Kidney (tissue), 14 donors: Measurements from ENCODE around the gene CCL19. TPM values are rescaled to one million over a fixed set of nuclear protein-coding genes. Genes with fewer than 3 reads are reported as not detected.
A peak's percentile ranks its signal among the peaks of the same experiment; 100 is the strongest.

Experiments used
- DNase-seq, 5 donors: peaks; one replicate each; pipeline ENCODE4 v3.0.0-alpha.2; 2013 to 2020
- FAIRE-seq: peaks from 2 replicates; lab custom pipeline; 2012; peaks lifted over from hg19 to GRCh38; lab: Jason Lieb, UNC
- H3K27ac ChIP-seq, 2 donors: one replicate each; pipeline ENCODE4 v1.7.0; 2013; ENCODE audit warnings: low read depth in 2 of 2, low read length in 2 of 2, inconsistent platforms in 1 of 2
- H3K27me3 ChIP-seq: one replicate; pipeline ENCODE4 v1.7.1; 2013; ENCODE audit warnings: low read length, inconsistent platforms; ENCODE audit not compliant: control insufficient read depth, insufficient read depth
- H3K36me3 ChIP-seq, 3 donors: one replicate each; pipeline versions ENCODE4 v1.7.0 to v1.7.1; 2013; ENCODE audit warnings: low read length in 3 of 3, control low read depth in 1 of 3, inconsistent platforms in 1 of 3; ENCODE audit not compliant: insufficient read depth in 3 of 3, control insufficient read depth in 2 of 3
- H3K4me1 ChIP-seq, 3 donors: one replicate each; pipeline versions ENCODE4 v1.7.0 to v1.7.1; 2013; ENCODE audit warnings: low read length in 3 of 3, inconsistent platforms in 1 of 3, low read depth in 1 of 3; ENCODE audit not compliant: control insufficient read depth in 2 of 3, insufficient read depth in 2 of 3
- H3K4me3 ChIP-seq, 3 donors: one replicate each; pipeline versions ENCODE4 v1.7.0 to v1.8.1; 2013; ENCODE audit warnings: low read length in 3 of 3, control low read depth in 1 of 3, inconsistent platforms in 1 of 3
- H3K9ac ChIP-seq, 3 donors: one replicate each; pipeline versions ENCODE4 v1.7.0 to v1.7.1; 2013; ENCODE audit warnings: low read length in 3 of 3, control low read depth in 1 of 3, inconsistent platforms in 1 of 3
- H3K9me3 ChIP-seq, 3 donors: one replicate each; pipeline versions ENCODE4 v1.7.0 to v1.7.1; 2013; ENCODE audit warnings: low read length in 3 of 3, control low read depth in 1 of 3, inconsistent platforms in 1 of 3; ENCODE audit not compliant: control insufficient read depth in 2 of 3, insufficient read depth in 1 of 3
- CTCF ChIP-seq: IDR thresholded peaks from 3 replicates; pipeline ENCODE4 v1.5.1; 2012; ENCODE audit warnings: mild to moderate bottlenecking, moderate library complexity, borderline replicate concordance; ENCODE audit not compliant: insufficient read depth; ENCODE audit errors: extremely low read depth
- intact Hi-C: fragments of 100-400 bp; cut with DNase I; formaldehyde crosslinking; loops from one replicate; pipeline ENCODE4 v1.11.1; 2022
- polyA plus RNA-seq: library from polyadenylated mRNA; stranded (reverse); fragments of 350-450 nt; fragmentation: Illumina TruSeq; extraction: RNeasy Lipid Tissue Mini Kit (QIAGEN cat#74804); gene quantifications from one replicate; pipeline ENCODE4 v1.2.3, GENCODE V29; 2014; ENCODE audit warnings: low read depth, low replicate concordance; ENCODE audit not compliant: insufficient read depth
- total RNA-seq: library from RNA; stranded (reverse); fragmentation: NEBNext Ultra II Directional; extraction: Animal tissue kit (Norgen Biotek cat#: 25700); gene quantifications from one replicate; pipeline ENCODE4 v1.2.1, GENCODE V29; 2021
- donor health status: control.
- donor health status: control.
- donor health status: control.
- donor health status: control.
- donor health status: control.
- donor health status: DM: yes; HTN: yes; CAD: no.
- donor health status: Normal renal cell carcinoma (clear cell type).

The CCL19 gene
- total and polyA plus RNA-seq, 2 donors from 2014 or later = 11.4 to 60.8 TPM

- H3K27ac ChIP-seq = peak within 1 kb of the TSS; percentile 66 to 88
- intact Hi-C loops = no loop called here
- H3K36me3 ChIP-seq = peaks cover 4 to 18% (median 5%) of the 10 kb centered on the region in 3 donors
- no peaks in the 10 kb centered on the region for H3K9me3 ChIP-seq
- no peak for FAIRE-seq
- TF ChIP-seq CTCF = peak; percentile 7
- H3K27me3 ChIP-seq = no peaks in the 10 kb centered on the region
- H3K9ac ChIP-seq = peak within 1 kb of the TSS; percentile 77 to 96 (median 86)
- H3K4me1 ChIP-seq = peaks cover 10 to 36% (median 25%) of the 10 kb centered on the region in 3 donors
- peak; percentile 96 to 98 (median 97) for DNase-seq
- peak within 1 kb of the TSS; percentile 71 to 87 (median 87) for H3K4me3 ChIP-seq
These were observed 44.6 kb downstream of the CCL19 start, which contains the start of gene GALT for GRCh38 chr9:34646211-34647083. Gene GALT, plus strand, starts transcription at chr9:34646675. Its CDS starts 30 bp downstream, at chr9:34646705.

DNA sequence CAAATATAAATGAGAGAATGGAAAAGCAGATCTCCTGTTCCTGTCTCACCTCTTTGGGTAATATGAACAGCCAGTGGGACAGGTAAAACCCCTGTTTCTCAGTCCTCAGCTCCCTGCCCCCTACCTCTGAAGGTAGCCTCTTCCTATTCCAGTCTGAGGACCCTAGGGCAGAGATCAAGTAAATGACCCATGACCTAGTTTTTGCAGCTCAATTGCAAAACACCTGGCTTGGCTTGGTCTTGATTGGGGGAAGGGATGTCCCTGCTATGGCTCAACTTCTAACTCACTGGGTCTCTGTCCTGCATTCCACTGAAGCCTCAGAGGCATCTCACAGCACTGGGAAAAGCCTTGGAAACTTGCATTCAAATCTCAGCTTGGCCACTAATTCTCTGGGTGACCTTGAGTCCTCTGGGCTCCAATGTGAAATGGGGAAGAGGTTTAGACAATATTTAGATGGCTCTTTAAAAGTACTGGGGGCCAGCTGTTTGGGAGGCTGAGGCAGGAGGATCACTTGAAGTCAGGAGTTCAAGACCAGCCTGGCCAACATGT is 46.2 kb downstream of the CCL19 start:
- H3K9me3 ChIP-seq = no peaks in the 10 kb centered on the region
- H3K9ac ChIP-seq = no peak overlapping the region
- no peak for TF ChIP-seq CTCF
- H3K4me3 ChIP-seq = no peak overlapping the region
- FAIRE-seq (no peak), DNase-seq (peak in 1 of 5 donors; percentile 25)
- H3K36me3 ChIP-seq = peaks cover 4 to 18% (median 5%) of the 10 kb centered on the region in 3 donors
- no peaks in the 10 kb centered on the region for H3K27me3 ChIP-seq
- intact Hi-C loops = no loop called here
- H3K4me1 ChIP-seq = peaks cover 7 to 32% (median 17%) of the 10 kb centered on the region in 3 donors
- H3K27ac ChIP-seq = peak overlapping the region; percentile 9 to 14

- FAIRE-seq = no peak
These were observed 48.4 kb downstream of the CCL19 start for GRCh38 chr9:34642679-34643078.

More at GRCh38 chr9:34642679-34643078, 48.4 kb downstream of the CCL19 start:
- Histone ChIP-seq H3K9me3 (no peaks in the 10 kb centered on the region), H3K4me3 (no peak overlapping the region), H3K27ac (no peak overlapping the region), H3K27me3 (no peaks in the 10 kb centered on the region), H3K9ac (no peak overlapping the region), H3K4me1 (peaks cover 7 to 21% (median 18%) of the 10 kb centered on the region in 3 donors), H3K36me3 (no peaks in the 10 kb centered on the region)
- TF ChIP-seq CTCF = no peak
- DNase-seq = no peak
- intact Hi-C loops = no loop called here

Other genes with a start within 250 kb of the CCL19 start
- gene FAM219A, start 232.7 kb downstream of the CCL19 start, total RNA-seq = 21.1 TPM
- gene FAM219A, start 232.7 kb downstream of the CCL19 start, polyA plus RNA-seq = 8.7 TPM
- 3.0 TPM for gene DNAI1, start 232.5 kb downstream of the CCL19 start, total RNA-seq
- gene DNAI1, start 232.5 kb downstream of the CCL19 start, polyA plus RNA-seq = 2.4 TPM
- gene ENHO, start 168.3 kb downstream of the CCL19 start, total RNA-seq = 0.22 TPM
- 2.7 TPM for gene ENHO, start 168.3 kb downstream of the CCL19 start, polyA plus RNA-seq
- gene CNTFR, start 101.6 kb downstream of the CCL19 start, total RNA-seq = 3.7 TPM
- 1.7 TPM for gene CNTFR, start 101.6 kb downstream of the CCL19 start, polyA plus RNA-seq
- 21.9 TPM for gene RPP25L, start 79.2 kb downstream of the CCL19 start, total RNA-seq
- gene RPP25L, start 79.2 kb downstream of the CCL19 start, polyA plus RNA-seq = 73.8 TPM
- gene DCTN3, start 70.8 kb downstream of the CCL19 start, total RNA-seq = 92.0 TPM
- 175 TPM for gene DCTN3, start 70.8 kb downstream of the CCL19 start, polyA plus RNA-seq
- gene ARID3C, start 62.2 kb downstream of the CCL19 start, total RNA-seq = not detected
- gene ARID3C, start 62.2 kb downstream of the CCL19 start, polyA plus RNA-seq = not detected
- gene SIGMAR1, start 53.5 kb downstream of the CCL19 start, total RNA-seq = 40.6 TPM
- 43.3 TPM for gene SIGMAR1, start 53.5 kb downstream of the CCL19 start, polyA plus RNA-seq
- gene GALT, start 44.6 kb downstream of the CCL19 start, total RNA-seq = 49.2 TPM
- gene GALT, start 44.6 kb downstream of the CCL19 start, polyA plus RNA-seq = 83.7 TPM
- 15.2 TPM for gene IL11RA, start 39.1 kb downstream of the CCL19 start, total RNA-seq
- 17.7 TPM for gene IL11RA, start 39.1 kb downstream of the CCL19 start, polyA plus RNA-seq
- not detected for gene CCL27, start 28.6 kb downstream of the CCL19 start, total RNA-seq
- gene CCL27, start 28.6 kb downstream of the CCL19 start, polyA plus RNA-seq = not detected
- 92.8 TPM for gene CCL21, start 18.9 kb upstream of the CCL19 start, total RNA-seq
- 42.8 TPM for gene CCL21, start 18.9 kb upstream of the CCL19 start, polyA plus RNA-seq